ENCODE results near the gene DUSP1.

DUSP1 gene

GRCh38 chr5:172718527-172719114 lies 52.4 kb downstream of the DUSP1 start:
- H3K9ac ChIP-seq (ENCODE audit: low read length in 5 of 5): no peak overlapping the region
- H3K4me3 ChIP-seq (ENCODE audit: low read depth in 1 of 5, low read length in 5 of 5): no peak overlapping the region
- no peak overlapping the region for H3K27ac ChIP-seq (ENCODE audit: low read depth, low read length)
- no peaks in the 10 kb centered on the region for H3K36me3 ChIP-seq (ENCODE audit: control insufficient read depth in 5 of 5, insufficient read depth in 5 of 5, low read length in 5 of 5)
- peaks cover 7 to 65% (median 52%) of the 10 kb centered on the region in 5 donors for H3K4me1 ChIP-seq (ENCODE audit: control insufficient read depth in 5 of 5, insufficient read depth in 5 of 5, low read length in 5 of 5)
- H3K27me3 ChIP-seq (ENCODE audit: control insufficient read depth in 5 of 5, insufficient read depth in 4 of 5, low read length in 5 of 5): no peaks in the 10 kb centered on the region
- H3K9me3 ChIP-seq (ENCODE audit: control insufficient read depth in 5 of 5, low read length in 5 of 5): no peaks in the 10 kb centered on the region

All from subcutaneous abdominal adipose tissue (tissue), 5 donors.